Colonic mucosa (tissue), 4 donors: ENCODE data around the gene SPOCK2. TPM values are rescaled to one million over a fixed set of nuclear protein-coding genes. Genes with fewer than 3 reads are reported as not detected.
A peak's percentile ranks its signal among the peaks of the same experiment; 100 is the strongest.

Experiments used
- DNase-seq: peaks from one replicate; pipeline ENCODE4 v3.0.0-alpha.2; 2020
- H3K27ac ChIP-seq: fragments of 200-600 bp; one replicate; pipeline ENCODE4 v1.8.0; 2021
- H3K27me3 ChIP-seq: fragments of 200-600 bp; one replicate; pipeline ENCODE4 v1.8.0; 2021
- H3K36me3 ChIP-seq: fragments of 200-600 bp; one replicate; pipeline ENCODE4 v1.8.0; 2021
- H3K4me1 ChIP-seq: fragments of 200-600 bp; one replicate; pipeline ENCODE4 v1.8.0; 2021; ENCODE audit warnings: mild to moderate bottlenecking
- H3K4me3 ChIP-seq: fragments of 200-600 bp; one replicate; pipeline ENCODE4 v1.8.0; 2021
- H3K9ac ChIP-seq, 2 donors: one replicate each; pipeline ENCODE4 v1.7.0; 2013; ENCODE audit warnings: control low read depth in 2 of 2, low read depth in 2 of 2, low read length in 2 of 2
- H3K9me3 ChIP-seq: fragments of 200-600 bp; one replicate; pipeline ENCODE4 v1.8.0; 2021
- intact Hi-C: fragments of 100-400 bp; cut with DNase I; formaldehyde crosslinking; loops from one replicate; pipeline ENCODE4 v1.14.1; 2022
- total RNA-seq, 2 donors: library from RNA; stranded (reverse); fragmentation: NEBNext Ultra II Directional in 1 of 2; extraction: Animal tissue kit (Norgen Biotek cat#: 25700) in 1 of 2; gene quantifications; one replicate each; pipeline ENCODE4 v1.2.1, GENCODE V29; 2021
- TF ChIP-seq, protein P1 (sequence below): fragments of 200-600 bp; IDR thresholded peaks from one replicate; pipeline ENCODE4 v1.8.0; 2022; ENCODE audit warnings: antibody characterized with exemption, mild to moderate bottlenecking
- donor health status: healthy.
- donor health status: DM: no; HTN: no; CAD: no.
- donor health status: DM: no; HTN: no; CAD: no.

Gene SPOCK2
- total RNA-seq, 2 donors from 2014 or later = 4.7 to 6.5 TPM

DNA sequence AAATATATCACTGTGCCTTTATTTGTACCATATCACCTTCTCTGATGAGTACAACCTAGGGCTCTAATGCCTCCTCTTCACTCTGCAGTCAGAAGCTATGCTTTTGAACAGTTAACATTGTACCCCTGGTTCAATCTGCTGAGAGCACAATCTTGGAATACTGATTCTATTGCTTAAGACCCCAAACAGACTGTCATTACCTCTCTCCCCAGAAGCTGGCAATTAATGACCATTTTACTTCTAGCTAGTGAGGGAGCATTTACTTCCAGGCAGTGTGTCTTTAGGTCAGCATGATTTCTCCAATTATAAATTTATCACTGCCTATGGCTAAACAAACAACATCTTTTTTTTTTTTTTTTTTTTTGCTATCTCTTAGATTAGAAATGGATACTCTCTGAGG is 36.0 kb upstream of the SPOCK2 start:
- H3K27ac ChIP-seq = no peak overlapping the region
- intact Hi-C loops = loop anchor here (10.0 kb wide), 1 partner anchor 100 kb away; no protein-coding TSS in a partner anchor
- TF ChIP-seq, protein P1, sequence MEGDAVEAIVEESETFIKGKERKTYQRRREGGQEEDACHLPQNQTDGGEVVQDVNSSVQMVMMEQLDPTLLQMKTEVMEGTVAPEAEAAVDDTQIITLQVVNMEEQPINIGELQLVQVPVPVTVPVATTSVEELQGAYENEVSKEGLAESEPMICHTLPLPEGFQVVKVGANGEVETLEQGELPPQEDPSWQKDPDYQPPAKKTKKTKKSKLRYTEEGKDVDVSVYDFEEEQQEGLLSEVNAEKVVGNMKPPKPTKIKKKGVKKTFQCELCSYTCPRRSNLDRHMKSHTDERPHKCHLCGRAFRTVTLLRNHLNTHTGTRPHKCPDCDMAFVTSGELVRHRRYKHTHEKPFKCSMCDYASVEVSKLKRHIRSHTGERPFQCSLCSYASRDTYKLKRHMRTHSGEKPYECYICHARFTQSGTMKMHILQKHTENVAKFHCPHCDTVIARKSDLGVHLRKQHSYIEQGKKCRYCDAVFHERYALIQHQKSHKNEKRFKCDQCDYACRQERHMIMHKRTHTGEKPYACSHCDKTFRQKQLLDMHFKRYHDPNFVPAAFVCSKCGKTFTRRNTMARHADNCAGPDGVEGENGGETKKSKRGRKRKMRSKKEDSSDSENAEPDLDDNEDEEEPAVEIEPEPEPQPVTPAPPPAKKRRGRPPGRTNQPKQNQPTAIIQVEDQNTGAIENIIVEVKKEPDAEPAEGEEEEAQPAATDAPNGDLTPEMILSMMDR = no peak

DNA sequence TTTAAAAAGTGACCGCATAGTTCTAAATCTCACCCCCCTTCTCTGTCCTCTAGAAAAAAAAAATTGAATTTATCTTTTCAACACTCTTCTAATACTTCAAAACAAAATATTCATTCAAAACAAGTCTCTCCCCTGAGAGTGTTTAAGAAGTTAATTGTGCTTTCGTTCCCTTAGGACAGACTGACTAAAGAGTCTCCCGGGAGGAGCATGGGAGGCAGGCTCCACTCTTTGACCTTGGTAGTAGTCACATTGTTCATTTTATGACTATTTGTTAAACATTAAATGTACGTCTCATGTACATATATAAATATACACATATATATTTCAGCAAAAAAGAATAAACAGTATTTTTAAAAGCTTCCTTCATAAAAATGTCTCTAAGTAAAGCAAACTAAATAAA is 35.3 kb upstream of the SPOCK2 start:
- DNase-seq = peak; percentile 24
- Histone ChIP-seq H3K4me3 (no peak overlapping the region), H3K27ac (no peak overlapping the region), H3K4me1 (no peaks in the 10 kb centered on the region), H3K9me3 (no peaks in the 10 kb centered on the region), H3K27me3 (no peaks in the 10 kb centered on the region), H3K36me3 (no peaks in the 10 kb centered on the region), H3K9ac (no peak overlapping the region)
- TF ChIP-seq, protein P1 = no peak
- intact Hi-C loops = loop anchor here (10.0 kb wide), 1 partner anchor 101 kb away; no protein-coding TSS in a partner anchor

More for the DNA sequence above, 36.0 kb upstream of the SPOCK2 start:
- no peaks in the 10 kb centered on the region for H3K4me1 ChIP-seq
- no peak for DNase-seq
- no peak overlapping the region for H3K4me3 ChIP-seq
- H3K36me3 ChIP-seq = no peaks in the 10 kb centered on the region
- H3K27me3 ChIP-seq = no peaks in the 10 kb centered on the region
- H3K9me3 ChIP-seq = no peaks in the 10 kb centered on the region
- no peak overlapping the region for H3K9ac ChIP-seq

DNA sequence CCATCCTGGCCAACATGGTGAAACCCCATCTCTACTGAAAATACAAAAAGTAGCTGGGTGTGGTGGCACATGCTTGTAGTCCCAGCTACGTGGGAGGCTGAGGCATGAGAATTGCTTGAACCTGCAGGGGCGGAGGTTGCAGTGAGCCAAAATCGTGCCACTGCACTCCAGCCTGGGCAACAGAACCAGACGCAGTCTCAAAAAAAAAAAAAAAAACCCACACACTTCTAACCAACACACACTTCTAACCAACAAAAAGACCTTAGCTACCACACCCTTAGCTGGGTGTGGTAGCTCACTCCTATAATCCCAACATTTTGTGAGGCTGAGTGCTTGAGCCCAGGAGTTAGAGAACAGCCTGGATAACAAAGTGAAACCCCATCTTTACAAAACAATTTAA is 33.9 kb upstream of the SPOCK2 start:
- Histone ChIP-seq H3K9me3 (no peaks in the 10 kb centered on the region), H3K27ac (no peak overlapping the region), H3K36me3 (no peaks in the 10 kb centered on the region), H3K9ac (no peak overlapping the region), H3K4me1 (no peaks in the 10 kb centered on the region), H3K4me3 (no peak overlapping the region), H3K27me3 (no peaks in the 10 kb centered on the region)
- intact Hi-C loops = loop anchor here (10.0 kb wide), 1 partner anchor 103 kb away; no protein-coding TSS in a partner anchor
- DNase-seq = no peak
- TF ChIP-seq, protein P1 = no peak

DNA sequence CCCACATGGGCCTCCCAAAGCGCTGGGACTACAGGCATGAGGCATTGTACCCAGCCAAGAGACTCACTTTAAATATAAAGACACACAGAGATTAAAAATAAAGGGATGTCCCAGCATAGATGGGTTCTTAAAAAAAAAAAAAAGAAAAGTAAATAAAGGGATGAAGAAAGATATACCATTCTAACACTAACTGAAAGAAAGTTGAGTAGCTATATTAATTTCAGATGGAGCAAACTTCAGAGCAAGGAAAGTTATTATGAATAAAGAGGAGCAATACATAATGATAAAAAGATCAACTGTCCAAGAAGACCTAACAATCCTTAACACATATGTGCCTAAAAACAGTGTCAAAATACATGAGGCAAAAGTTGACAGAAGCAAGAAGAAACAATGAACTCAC is 33.0 kb upstream of the SPOCK2 start:
- TF ChIP-seq, protein P1 = no peak
- intact Hi-C loops = loop anchor here (10.0 kb wide), 1 partner anchor 103 kb away; no protein-coding TSS in a partner anchor
- Histone ChIP-seq H3K27ac (no peak overlapping the region), H3K9me3 (no peaks in the 10 kb centered on the region), H3K4me1 (no peaks in the 10 kb centered on the region), H3K4me3 (no peak overlapping the region), H3K9ac (no peak overlapping the region), H3K27me3 (no peaks in the 10 kb centered on the region), H3K36me3 (no peaks in the 10 kb centered on the region)
- DNase-seq = no peak

DNA sequence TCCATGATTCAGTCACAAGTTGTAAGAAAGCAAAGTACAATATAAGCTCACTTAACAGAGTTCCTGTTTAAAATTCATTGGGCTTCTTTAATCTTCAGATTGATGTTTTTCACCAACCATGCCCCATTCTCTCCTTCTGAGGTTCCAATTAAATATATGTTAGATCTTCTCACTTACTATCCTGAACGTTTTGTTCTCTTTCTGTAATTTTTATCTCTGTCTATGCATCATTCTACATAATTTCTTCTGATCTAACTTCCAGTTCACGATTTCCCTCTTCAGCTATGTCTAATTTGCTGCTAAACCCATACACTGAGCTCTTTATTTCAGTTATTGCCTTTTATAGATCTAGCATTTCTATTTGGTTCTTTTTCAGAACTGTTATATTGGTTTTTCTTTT is 28.0 kb upstream of the SPOCK2 start:
- no peak overlapping the region for H3K9ac ChIP-seq
- no peak overlapping the region for H3K27ac ChIP-seq
- H3K4me3 ChIP-seq = no peak overlapping the region
- intact Hi-C loops = no loop called here
- TF ChIP-seq, protein P1 = no peak
- H3K9me3 ChIP-seq = no peaks in the 10 kb centered on the region
- no peaks in the 10 kb centered on the region for H3K27me3 ChIP-seq
- no peaks in the 10 kb centered on the region for H3K36me3 ChIP-seq
- no peak for DNase-seq
- no peaks in the 10 kb centered on the region for H3K4me1 ChIP-seq
